Fibroblast of skin of abdomen (primary cell): ENCODE measurements around the gene DPYSL5.

Experiments used
- DNase-seq: peaks from one replicate; pipeline ENCODE4 v3.0.0-alpha.2; 2013

DPYSL5 gene

GRCh38 chr2:26845021-26845420 is 2.9 kb upstream of the DPYSL5 start:
- no peak for DNase-seq

- DNase-seq = peak; percentile 55
Measured at GRCh38 chr2:26846334-26847306, 1.3 kb upstream of the DPYSL5 start.

- DNase-seq = no peak
Measured at GRCh38 chr2:26847307-26847654, 651 bp upstream of the DPYSL5 start.

GRCh38 chr2:26848336-26849055 is 564 bp downstream of the DPYSL5 start:
- no peak for DNase-seq

- no peak for DNase-seq
Measured at GRCh38 chr2:26849056-26849999, 1.4 kb downstream of the DPYSL5 start.

- no peak for DNase-seq
Measured at GRCh38 chr2:26850000-26850431, 2.1 kb downstream of the DPYSL5 start.

GRCh38 chr2:26850505-26850904 is 2.6 kb downstream of the DPYSL5 start:
- no peak for DNase-seq

GRCh38 chr2:26852405-26853306 is 4.7 kb downstream of the DPYSL5 start:
- peak; percentile 4 for DNase-seq

GRCh38 chr2:26853751-26854150 is 5.8 kb downstream of the DPYSL5 start:
- DNase-seq = no peak

- DNase-seq = no peak
Measured at GRCh38 chr2:26854283-26854827, 6.4 kb downstream of the DPYSL5 start.

- DNase-seq = no peak
Measured at GRCh38 chr2:26855466-26855865, 7.5 kb downstream of the DPYSL5 start.

- no peak for DNase-seq
Measured at GRCh38 chr2:26859622-26860021, 11.7 kb downstream of the DPYSL5 start.

GRCh38 chr2:26860211-26860850 is 12.4 kb downstream of the DPYSL5 start:
- DNase-seq = no peak

- no peak for DNase-seq
Measured at GRCh38 chr2:26861610-26862224, 13.8 kb downstream of the DPYSL5 start.

GRCh38 chr2:26864226-26864625 is 16.3 kb downstream of the DPYSL5 start:
- no peak for DNase-seq

GRCh38 chr2:26864646-26865045 is 16.7 kb downstream of the DPYSL5 start:
- DNase-seq = no peak

GRCh38 chr2:26870585-26871095 is 22.7 kb downstream of the DPYSL5 start:
- no peak for DNase-seq

GRCh38 chr2:26873286-26873983 is 25.5 kb downstream of the DPYSL5 start:
- no peak for DNase-seq

- no peak for DNase-seq
Measured at GRCh38 chr2:26874514-26874913, 26.6 kb downstream of the DPYSL5 start.
